ENCODE data around the gene CYSTM1.

CYSTM1 gene

DNA sequence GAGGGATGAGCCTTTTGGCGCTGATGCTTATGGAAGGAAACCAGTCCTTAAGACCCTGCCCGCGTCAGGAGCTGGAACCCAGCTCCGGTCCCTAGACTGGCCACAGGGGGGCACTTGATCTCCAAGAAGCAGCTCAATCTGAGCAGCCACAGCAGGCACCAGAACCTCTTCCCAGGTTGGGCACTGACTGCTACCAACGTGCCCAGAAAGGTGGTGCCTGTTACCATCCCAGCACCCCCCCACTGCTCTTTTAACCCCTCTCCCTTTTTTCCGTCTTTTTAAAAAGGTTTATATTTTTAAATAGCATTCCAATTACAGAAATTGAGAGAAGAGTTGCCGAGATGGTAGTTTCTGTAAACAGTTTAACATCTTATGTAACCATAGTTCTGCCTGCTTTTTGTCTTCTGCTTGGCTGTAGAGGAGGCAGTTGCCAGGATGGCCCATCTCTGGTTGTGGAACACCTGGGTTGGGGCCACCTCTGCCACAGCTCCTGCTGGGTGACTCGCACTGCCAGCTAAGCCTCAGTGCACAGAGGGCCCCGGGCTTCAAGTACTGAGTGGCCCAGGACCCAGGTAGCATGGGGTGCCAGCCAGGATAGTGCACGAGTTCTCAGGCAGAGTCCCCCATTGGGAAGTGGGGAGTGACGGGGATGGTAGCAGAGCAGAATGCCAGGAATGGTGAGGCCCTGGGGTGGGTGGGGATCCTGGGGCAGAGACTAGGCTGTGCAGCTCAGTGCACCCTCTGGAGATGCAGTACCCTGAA is 65.1 kb downstream of the CYSTM1 start:
- DNase-seq: no peak

DNA sequence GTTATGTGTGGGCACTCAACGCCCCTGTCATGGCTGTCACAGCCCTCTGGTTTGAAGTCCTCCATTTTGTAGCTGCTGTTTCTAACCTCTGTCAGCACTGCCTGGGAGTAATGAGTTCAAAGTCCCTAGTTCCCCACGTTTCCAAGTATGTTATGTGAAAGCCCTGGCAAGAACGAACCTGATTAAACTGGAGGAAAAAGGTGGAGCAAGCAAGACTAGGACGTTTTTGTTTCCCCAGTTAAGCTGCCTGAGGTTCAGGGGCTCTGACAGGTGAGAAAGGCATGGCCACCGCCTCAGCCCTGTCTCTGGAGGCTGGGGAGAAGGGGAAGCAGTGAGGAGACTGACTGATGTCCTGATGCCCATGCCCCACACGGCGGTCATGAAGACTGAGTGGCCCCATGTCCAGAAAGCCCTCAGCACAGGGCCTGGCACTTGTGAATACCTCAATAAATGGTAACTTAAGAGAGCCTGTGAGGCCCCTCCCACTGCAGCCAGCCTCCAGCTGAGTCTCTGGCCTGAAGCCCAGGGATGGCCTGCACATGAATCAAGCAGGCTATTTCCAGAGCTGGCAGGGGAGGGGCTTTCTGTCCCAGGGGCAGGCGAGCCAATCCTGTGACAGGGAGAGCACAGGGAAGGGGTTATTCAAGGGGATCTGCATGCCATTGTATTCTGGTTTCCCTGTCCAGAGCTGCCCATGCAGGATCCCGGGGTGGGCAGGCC is 66.2 kb downstream of the CYSTM1 start:
- peak; percentile 82 for DNase-seq

DNA sequence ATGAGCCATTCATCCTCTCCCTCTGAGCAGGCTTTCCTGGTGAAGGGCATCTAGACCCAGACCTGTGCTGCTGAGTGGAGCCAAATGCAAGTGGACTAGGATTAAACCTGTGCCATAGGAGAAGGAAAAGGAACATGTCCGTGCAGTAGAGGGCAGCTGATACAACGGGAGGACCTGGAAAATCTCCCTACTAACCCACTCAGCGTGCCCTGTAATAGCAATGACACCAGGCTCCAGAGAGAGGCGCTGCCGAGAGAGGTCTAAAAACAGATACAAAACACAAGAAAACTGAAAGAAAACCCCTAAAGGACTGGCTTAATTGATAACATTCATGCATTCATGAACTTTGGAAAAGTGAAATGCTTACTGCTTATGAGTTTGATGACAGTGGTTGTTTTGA is 67.1 kb downstream of the CYSTM1 start:
- no peak for DNase-seq

DNA sequence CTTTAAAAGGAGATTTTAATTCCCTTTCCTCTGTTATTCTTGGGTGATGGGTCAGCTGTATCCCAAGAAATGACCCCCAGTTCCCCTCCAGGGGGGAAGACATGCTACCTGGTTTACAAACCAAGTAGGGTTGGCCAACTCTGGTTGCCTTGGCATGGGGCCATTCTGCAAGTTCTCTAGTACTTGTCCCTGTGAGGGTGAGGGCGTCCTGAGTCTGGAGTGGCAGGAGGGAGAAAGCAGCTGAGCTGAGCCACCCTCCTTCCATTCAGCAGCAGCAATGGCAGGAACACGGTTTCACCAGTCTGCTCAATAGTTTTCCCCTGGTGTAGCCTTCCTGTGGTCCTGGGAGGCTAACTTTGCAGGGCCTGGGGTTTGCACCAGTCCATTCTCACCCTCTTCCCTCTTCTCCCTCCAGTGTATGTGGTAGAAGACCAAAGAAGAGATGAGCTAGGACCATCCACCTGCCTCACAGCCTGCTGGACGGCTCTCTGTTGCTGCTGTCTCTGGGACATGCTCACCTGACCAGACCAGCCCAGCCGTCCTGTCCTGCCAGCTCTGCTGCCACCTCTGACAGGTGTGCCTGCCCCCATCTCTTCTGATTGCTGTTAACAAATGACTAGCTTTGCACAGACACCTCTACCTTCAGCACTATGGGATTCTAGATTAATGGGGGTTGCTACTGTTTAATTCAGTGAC is 68.0 kb downstream of the CYSTM1 start:
- no peak for DNase-seq

DNA sequence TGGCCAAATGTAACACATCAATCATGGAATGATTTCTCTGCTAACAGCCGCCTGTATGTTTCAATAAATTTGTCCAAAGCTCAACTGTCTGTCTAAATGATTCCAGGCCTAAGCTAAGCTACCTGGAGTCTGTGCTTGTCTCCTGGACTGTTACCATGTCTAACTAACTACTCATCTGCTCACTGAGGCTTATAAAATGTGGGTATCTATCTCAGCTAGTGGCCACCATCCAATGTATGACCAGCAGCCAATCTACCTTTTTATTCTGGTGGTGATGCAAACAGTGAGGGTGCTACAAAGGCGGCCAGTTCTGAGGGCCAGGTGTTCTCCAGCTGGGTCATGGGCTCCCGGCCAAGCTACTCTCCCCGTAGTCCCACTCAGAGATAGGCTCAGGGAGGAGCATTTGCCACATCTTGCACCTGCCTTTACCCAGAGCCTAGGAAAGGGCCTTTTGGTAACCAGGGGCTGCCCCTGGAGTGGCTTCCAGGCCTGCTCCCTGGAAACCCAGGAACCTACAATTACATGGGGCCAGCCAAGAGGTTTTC is 68.8 kb downstream of the CYSTM1 start:
- no peak for DNase-seq

DNA sequence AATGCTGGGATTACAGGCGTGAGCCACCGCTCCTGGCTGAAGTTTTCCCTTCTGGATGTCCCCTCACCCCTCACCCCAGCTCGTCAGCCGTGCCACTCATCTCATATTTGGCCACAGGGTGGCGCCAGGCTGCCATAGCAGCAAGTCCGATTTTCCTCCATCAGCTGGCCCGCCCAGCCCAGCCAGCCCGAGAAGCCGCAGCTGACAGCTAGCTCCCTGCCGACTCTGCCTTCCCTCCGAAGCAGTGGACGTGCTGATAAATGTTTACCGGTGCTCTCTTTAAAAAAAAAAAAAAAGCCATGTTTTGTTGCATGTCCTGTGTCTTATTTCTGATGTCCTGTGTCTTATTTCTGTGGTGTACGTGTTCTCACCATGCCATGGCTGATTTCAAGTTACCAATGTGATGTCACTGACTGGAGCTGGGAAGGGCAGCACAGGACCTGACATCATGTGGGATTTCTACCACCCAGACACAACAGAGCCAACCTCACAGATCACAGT is 69.6 kb downstream of the CYSTM1 start:
- DNase-seq: peak; percentile 74

DNA sequence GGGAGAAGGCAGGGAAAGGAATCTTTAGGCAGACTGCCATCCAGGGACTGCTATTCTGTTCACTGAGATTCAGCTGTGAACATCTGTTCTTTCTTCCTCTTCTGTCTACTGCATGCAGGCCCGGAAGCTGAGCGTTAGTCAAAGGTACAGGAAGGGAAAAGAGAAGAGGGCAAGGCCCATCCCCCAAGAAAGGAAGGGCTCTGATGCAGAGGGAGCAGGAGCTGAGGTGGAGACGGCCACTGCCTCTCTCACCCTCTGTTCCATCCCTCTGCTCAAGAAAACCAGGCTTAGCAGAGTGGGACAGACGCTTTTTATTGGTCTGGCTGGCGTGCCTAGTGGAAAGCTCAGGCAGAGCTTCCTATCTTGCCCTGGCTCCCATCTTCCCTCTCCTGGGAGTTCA is 70.4 kb downstream of the CYSTM1 start:
- no peak for DNase-seq

DNA sequence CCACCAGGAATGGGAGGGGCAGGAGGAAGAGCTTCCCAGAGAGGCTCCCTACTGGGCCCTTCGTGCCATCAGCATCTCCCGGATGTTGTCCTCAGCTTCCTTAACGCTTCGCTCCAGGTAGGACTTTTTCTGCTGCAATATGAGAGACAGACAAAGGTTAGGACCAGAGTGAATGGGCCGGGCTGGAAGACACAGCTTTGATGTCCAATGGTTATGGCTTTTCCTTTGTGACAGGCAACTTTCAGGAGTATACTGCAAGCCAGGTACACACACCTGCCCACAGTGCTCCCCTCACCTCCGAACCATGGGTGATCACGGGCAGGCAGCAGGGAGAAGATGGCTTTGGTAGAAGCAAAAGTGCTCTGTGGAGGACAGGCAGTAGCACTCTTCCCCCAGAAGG is 70.9 kb downstream of the CYSTM1 start:
- no peak for DNase-seq

DNA sequence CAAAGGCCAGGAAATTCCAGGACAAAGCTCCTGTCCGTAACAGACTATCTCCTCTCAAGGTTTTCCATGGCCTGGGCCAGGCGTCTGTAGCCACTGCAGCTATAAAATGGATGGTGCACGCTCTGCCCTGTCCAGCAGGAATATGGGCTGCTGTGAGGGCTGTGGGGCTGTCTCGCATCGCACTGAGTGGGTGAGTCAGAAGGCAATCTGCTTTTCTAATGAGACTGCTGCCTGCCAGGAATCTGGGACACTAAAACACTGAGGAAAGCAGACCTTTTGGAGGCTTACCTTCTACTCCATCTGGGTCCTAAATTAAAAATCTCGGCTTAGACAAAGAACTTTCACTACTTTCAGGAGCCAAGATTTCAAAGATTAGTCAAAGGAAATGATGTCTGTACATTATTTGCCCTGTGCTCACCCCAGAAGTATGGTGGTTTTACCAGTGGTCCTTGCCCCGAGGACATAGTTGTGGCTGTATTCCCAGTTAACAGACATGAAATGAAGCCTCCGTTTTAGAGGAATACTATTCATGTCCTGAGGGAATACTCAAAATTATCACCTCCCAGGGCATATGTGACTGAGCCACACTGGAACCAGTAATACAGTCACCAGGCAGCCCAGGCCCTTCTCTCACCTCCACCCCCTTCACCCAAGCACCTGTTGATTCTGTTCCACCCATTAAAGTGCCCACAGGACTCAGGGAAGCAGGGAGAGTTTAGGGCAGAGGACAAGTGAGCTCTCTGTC is 71.6 kb downstream of the CYSTM1 start:
- DNase-seq: peak; percentile 65

DNA sequence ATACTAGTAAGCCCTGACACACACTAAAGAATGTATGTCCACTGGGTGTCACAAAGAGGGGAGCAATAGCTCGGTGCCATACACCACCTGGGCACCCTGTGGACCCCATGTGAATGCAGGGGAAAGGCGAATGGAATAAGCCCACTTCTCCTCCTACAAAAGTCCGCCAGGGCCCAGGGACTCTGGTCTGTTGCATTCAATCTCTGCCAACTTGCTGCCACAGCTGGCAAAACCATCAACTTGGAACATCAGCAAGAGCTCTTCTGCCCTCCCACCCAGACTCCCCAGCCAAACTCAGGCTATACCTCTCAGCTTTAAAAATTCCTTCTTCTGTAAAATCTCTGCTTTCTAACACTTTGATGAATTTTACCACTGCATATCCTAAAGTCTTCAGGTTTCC is 73.4 kb downstream of the CYSTM1 start:
- no peak for DNase-seq

DNA sequence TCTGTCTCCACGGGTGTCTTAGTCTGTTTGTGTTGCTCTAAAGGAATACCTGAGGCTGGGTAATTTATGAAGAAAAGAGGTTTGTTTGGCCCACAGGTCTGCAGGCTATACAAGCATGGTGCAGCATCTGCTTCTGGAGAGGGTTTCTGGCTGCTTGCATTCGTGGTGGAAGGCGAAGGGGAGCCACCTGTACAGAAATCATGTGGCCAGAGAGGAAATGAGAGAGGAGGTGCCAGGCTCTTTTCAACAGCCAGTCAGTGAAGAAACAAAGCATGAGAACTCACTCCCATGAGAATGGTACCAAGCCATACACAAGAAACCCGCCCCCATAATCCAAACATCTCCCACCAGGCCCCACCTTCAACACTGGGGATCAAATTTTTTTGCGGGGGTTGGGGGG is 74.5 kb downstream of the CYSTM1 start:
- no peak for DNase-seq

DNA sequence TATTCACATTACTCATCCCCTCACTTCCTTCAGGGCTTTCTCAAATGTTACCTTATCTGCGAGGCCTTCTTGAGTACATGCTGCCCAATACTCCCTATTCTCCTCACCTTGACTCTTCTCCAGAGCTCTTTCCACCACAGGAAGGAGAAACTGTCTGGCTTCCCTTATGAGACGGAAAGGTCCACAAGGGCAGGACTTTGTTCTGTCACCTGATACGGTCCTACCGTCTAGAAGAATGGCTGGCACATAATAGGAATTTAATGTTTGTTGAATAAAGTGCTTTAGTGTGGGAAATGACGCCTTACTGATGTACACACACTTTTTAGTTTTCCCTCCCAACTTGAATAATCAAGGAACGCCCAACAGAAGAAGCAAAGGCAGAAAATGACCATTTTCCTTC is 75.4 kb downstream of the CYSTM1 start:
- no peak for DNase-seq

DNA sequence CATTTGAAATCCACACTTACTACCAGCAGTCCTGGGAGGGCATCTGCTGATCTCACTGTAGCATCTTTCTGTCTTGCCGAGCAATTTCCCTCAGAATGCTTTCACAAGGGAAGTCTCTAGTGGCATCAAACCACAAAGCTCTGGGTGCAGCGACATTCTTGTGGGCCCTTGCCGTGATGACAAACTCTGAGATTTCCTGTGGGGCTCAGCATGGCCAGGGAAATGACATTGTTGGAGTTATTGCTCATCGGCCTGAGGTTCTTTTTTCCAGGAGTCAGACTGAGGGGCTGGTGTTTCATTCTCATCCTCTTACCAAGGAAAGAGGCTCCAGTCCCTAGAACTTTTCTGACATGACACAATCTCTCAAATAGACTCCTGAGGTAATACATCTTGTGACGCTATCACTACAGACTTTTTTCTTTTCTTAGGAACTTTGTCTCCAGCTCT is 76.6 kb downstream of the CYSTM1 start:
- peak; percentile 69 for DNase-seq

DNA sequence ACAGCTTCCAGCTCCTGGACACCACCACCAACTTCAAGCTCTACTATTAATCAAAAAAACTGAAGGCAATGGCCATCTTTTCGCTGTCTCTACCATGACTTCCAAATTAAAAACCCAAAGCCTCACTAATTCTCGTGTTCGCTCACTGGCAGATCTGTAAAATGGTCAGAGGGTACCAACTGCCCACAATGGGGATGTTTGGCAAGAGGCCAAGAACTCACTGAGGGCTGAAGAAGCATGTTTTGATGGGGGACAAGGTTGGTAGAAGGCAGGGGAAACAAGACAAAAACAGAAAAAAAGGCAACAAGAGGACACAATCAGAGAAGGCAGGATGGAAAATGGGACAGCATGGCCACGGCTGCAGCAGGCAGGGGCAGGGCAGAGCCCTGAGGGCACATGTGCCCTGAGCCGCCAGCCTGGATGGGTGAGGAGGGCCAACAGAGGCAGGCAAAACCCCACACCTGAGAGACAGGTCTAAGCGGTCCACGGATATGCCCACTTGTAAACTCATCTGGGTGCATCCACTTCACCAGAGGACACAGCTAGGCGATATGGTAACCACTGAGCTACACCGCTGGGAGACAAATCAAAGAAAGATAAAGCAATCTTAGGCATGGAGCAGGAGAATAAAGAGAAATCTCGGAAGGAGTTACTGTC is 77.6 kb downstream of the CYSTM1 start:
- DNase-seq: no peak

DNA sequence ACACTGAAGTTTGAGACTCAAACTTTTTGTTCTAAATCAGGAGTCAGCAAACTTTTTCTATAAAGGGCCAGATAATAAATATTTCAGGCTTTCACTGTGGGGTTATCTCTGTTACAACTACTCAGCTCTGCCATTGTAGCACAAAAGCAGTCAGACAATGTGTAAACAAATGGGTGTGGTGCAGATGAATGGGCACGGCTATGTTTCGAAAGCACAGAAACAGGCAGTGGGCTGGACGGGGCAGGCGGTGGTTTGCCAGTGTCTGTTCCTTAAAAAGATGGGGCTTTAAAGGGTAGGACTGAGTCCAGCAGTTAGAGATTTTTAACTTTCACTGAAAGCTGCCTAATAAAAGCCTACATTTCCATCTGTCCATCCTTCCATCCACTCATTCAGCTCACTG is 79.0 kb downstream of the CYSTM1 start:
- DNase-seq: no peak

DNA sequence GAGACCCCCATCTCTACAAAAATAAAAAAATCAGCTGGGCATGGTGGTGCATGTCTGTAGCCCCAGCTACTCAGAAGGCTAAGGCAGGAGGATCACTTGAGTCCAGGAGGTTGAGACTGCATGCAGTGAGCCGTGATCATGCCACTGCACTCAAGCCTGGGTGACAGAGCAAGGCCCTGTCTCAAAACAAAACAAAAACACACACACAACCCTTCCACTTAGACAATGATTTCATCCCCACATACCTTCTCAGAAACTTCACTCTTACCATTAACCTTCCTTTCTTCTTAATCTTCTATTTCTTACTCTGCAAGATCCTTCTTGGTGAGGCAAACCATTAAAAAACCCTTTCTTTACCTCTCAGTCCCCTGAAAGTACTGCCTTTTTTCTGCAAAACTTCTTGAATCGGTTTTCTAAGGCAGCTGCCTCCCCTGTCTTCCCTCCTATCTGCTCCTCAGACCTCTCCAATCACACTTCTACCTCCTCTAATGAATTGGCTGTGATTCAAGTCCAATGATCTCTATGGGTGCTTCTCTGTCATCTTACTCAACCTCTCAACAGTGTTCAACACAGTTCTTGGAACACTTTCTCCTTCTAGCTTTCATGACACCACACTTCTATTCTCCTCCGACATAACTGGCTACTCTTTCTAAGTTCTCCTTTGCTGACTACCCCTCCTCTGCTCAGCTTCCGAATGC is 80.6 kb downstream of the CYSTM1 start:
- no peak for DNase-seq

DNA sequence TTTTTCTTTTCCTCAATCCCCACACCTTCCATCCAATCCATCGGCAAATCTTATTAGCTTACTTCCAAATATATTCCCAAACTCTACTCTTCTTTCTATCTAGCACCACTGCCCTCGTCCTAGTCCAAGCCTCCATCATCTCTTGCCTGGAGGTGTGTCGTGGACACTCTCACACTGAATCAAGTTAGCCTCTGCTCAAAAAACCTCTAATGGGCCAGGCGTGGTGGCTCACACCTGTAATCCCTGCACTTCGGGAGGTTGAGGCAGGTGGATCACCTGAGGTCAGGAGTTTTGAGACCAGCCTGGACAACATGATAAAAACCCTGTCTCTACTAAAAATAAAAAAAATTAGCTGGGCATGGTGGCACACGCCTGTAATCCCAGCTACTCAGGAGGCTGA is 81.7 kb downstream of the CYSTM1 start:
- no peak for DNase-seq

DNA sequence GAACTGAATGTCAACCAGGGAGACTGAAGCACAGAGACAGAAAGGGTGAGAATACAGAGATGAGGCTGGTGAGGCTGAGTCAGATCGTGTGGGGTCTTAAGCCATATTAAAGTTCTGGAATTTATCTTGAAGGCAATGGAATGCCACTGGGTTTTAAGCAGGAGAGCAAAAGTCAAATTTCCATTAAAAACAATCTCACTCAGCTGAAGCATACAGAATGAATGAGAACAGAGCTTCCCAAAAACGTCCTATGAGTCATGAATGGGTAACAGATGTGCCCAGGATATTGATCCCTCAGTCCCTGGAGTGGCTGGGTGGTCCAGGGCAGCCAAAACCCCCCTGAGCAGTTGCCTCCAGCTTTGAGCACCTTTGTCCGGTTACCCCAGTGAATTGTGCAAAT is 83.0 kb downstream of the CYSTM1 start:
- no peak for DNase-seq

DNA sequence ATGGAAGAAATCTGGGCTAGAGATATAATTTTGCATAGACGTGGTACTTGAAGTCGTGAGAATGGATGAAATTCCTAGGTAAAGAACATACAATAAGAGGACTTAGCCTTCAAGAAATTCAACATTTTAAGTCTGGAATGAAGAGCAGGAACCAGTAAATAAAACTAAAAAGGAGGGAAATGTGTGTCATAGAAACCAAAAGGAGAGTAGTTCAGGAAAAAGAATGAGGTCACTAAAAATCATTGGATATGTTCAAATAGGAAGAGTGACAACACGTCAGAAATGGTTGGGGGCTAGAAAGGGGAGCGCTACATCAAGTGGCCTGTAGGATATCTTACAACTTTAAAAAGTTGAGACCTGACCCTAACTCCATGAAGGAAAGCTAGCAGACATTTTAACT is 83.9 kb downstream of the CYSTM1 start:
- no peak for DNase-seq

DNA sequence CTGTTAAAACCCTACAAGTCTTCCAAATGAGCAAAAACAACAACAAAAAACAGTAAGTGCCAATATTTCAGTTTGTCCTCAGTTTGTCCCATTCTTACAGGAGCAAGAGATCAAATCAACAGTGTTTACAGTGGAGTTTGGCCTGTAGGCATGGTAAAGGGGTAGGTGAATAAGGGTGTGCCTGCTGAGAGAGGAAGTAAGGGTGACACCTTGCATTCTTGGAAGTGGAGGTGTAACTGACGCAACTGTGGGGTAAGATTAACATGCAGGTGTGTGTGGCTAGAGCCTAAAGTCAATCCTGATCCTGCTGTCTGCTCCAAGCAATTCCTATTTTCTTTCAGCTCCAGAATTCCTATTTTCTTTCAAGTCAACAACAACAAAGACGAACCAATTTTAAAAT is 84.5 kb downstream of the CYSTM1 start:
- DNase-seq: no peak

DNA sequence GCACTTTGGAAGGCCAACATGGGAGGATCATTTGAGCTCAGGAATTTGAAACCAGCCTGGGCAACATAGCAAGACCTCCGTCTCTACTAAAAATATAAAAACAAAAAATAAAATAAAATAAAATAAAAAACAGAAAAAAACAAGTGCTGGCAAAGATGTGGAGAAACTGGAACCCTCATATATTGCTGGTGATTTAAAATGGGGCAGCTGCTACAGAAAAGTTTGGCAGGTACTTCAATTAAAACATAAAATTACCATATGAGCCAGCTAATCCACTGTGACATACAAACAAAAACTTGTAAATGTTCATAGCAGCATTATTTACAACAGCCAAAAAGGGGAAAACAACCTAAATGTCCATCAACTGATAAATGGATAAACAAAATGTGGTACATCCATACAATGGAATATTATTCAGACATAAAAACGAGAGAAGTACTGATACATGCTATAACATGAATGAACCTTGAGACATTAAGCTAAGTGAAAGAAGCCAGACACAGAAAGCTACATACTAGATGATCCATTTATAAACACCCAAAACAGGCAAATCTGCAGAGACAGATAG is 85.2 kb downstream of the CYSTM1 start:
- DNase-seq: no peak

Measured in NCI-H226 (cell line).